Keratinocyte (primary cell): ENCODE data around the gene CPNE4. TPM values are rescaled to one million over a fixed set of nuclear protein-coding genes. Genes with fewer than 3 reads are reported as not detected.

Experiments used
- DNase-seq: peaks from one replicate; pipeline ENCODE4 v3.0.0-alpha.2; 2011; ENCODE audit warnings: low read depth, missing footprints, low spot score
- FAIRE-seq: peaks from 2 replicates; lab custom pipeline; 2011; peaks lifted over from hg19 to GRCh38; lab: Jason Lieb, UNC
- H2AFZ ChIP-seq: 2 replicates; pipeline ENCODE4 v1.6.0; 2012; ENCODE audit warnings: low read length, control low read depth, inconsistent platforms; ENCODE audit not compliant: control insufficient read depth
- H3K27ac ChIP-seq: 2 replicates; pipeline ENCODE4 v1.5.1; 2011; ENCODE audit warnings: low read length; ENCODE audit not compliant: control insufficient read depth, insufficient read depth
- H3K27me3 ChIP-seq: 3 replicates; pipeline ENCODE4 v1.6.0; 2011; ENCODE audit warnings: low read length; ENCODE audit not compliant: control insufficient read depth, insufficient read depth; ENCODE audit errors: extremely low read depth
- H3K36me3 ChIP-seq, 2 experiments: 2 replicates in 1 of 2; 3 replicates in 1 of 2; pipeline ENCODE4 v1.5.1; 2011; ENCODE audit warnings: low read length in 2 of 2, mild to moderate bottlenecking in 1 of 2; ENCODE audit not compliant: control insufficient read depth in 2 of 2, insufficient read depth in 2 of 2; ENCODE audit errors: extremely low read depth in 1 of 2
- H3K4me1 ChIP-seq: 3 replicates; pipeline ENCODE4 v1.5.1; 2011; ENCODE audit warnings: low read length; ENCODE audit not compliant: control insufficient read depth, insufficient read depth; ENCODE audit errors: extremely low read depth
- H3K4me2 ChIP-seq: 3 replicates; pipeline ENCODE4 v1.6.0; 2011; ENCODE audit warnings: low read depth, low read length; ENCODE audit not compliant: control insufficient read depth, insufficient read depth; ENCODE audit errors: extremely low read depth
- H3K4me3 ChIP-seq, 3 experiments: fragments of 200-600 bp in 1 of 3; sonication (generic) in 1 of 3; 2 replicates in 2 of 3; 3 replicates in 1 of 3; pipeline ENCODE4 v1.5.1; 2011 to 2016; ENCODE audit warnings: low read length in 3 of 3, mild to moderate bottlenecking in 3 of 3, control low read depth in 2 of 3, inconsistent platforms in 1 of 3, low read depth in 1 of 3, mixed read lengths in 1 of 3, mixed run types in 1 of 3, moderate library complexity in 1 of 3; ENCODE audit not compliant: control insufficient read depth in 2 of 3, insufficient read depth in 2 of 3; ENCODE audit errors: extremely low read depth in 1 of 3
- H3K79me2 ChIP-seq: 2 replicates; pipeline ENCODE4 v1.6.0; 2012; ENCODE audit warnings: low read length; ENCODE audit not compliant: control insufficient read depth, insufficient read depth
- H3K9ac ChIP-seq: 3 replicates; pipeline ENCODE4 v1.6.0; 2011; ENCODE audit warnings: low read length; ENCODE audit not compliant: control insufficient read depth, insufficient read depth; ENCODE audit errors: extremely low read depth
- H3K9me1 ChIP-seq: 3 replicates; pipeline ENCODE4 v1.6.0; 2011; ENCODE audit warnings: low read length; ENCODE audit not compliant: control insufficient read depth, insufficient read depth; ENCODE audit errors: extremely low read depth
- H3K9me3 ChIP-seq: 2 replicates; pipeline ENCODE4 v1.5.1; 2012; ENCODE audit warnings: low read depth, low read length; ENCODE audit not compliant: control insufficient read depth
- H4K20me1 ChIP-seq: 3 replicates; pipeline ENCODE4 v1.6.0; 2011; ENCODE audit warnings: low read length; ENCODE audit not compliant: control insufficient read depth, insufficient read depth; ENCODE audit errors: extremely low read depth
- EZH2 ChIP-seq: IDR thresholded peaks from one replicate; pipeline ENCODE4 v1.6.1; 2012; ENCODE audit warnings: inconsistent platforms, mild to moderate bottlenecking, low read length, moderate library complexity
- dilution Hi-C: fragments of 300-500 bp; cut with MboI; formaldehyde crosslinking; loops from one replicate; pipeline ENCODE4 v1.7.0; 2020; ENCODE audit warnings: low sequenced_read_pairs; ENCODE audit not compliant: extremely low pct_ligation_motif_present
- polyA plus RNA-seq, 5 experiments: library from polyadenylated mRNA; depleted of rRNA in 3 of 5; stranded (reverse) in 3 of 5; stranded (forward) in 1 of 5; unstranded in 1 of 5; fragments of >200 nt; gene quantifications; 1 replicate in 1 of 5; 2 replicates in 3 of 5; 3 replicates in 1 of 5; pipeline versions ENCODE4 v1.2.1 to v1.2.3, GENCODE V29; 2011 to 2012; ENCODE audit warnings: missing spikeins in 2 of 5, low read depth in 1 of 5, low replicate concordance in 1 of 5
- TF ChIP-seq, protein P1 (sequence below), 3 experiments: IDR thresholded peaks in 1 of 3; conservative IDR thresholded peaks in 1 of 3; optimal IDR thresholded peaks in 1 of 3; 2 replicates in 2 of 3; 3 replicates in 1 of 3; pipeline versions ENCODE3 to v1.5.1; 2011; ENCODE audit warnings: low read length in 3 of 3, mild to moderate bottlenecking in 3 of 3, moderate library complexity in 2 of 3, control low read depth in 1 of 3, inconsistent platforms in 1 of 3; ENCODE audit not compliant: insufficient read depth in 2 of 3; ENCODE audit errors: extremely low read depth in 1 of 3

CPNE4 gene
- polyA plus RNA-seq, 1 donor (not counting 4 experiments of a cell fraction or from before 2014, with no cell fraction given) = 0.08 TPM

DNA sequence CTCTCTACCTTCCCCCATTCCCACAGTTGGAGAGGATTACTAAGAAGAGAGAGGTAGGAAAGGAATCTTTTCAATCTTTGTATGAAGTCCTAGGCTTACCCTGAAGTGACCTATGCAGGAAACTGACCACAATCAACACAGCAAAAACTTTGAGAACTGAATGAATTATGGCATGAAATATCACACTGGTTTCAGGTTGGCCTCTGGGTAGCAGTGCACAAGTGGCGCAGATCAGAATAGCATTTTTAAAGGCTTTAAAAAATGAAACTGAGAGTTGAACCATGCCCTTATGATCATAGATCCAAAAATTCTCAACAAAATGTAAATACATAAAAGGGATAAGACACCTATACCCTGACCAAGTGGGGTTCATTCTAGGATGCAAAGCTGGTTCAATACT, 198.9 kb downstream of the CPNE4 start:
- no peak for DNase-seq
- dilution Hi-C loops = no loop called here

DNA sequence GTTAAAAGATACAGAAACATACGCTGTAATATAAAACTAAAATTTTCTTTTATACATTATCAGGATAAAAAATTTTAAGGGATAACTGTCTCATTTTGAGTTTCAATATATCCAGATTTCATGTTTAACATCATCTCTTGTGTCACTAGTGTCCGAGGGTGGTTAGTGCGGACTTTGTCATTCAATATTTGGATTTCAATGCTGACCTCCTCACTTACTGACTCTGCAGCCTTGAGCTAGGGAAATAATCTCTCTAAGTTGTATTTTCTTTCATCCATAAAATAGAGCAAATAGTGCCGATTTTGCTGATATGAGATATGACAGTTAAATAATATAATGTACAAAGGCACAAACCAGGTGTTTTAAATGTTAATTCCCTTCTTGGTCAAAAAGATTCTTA, 203.2 kb downstream of the CPNE4 start:
- no peak overlapping the region for H3K27ac ChIP-seq
- no peak overlapping the region for H2AFZ ChIP-seq
- no peak overlapping the region for H3K4me3 ChIP-seq
- TF ChIP-seq, protein P1, sequence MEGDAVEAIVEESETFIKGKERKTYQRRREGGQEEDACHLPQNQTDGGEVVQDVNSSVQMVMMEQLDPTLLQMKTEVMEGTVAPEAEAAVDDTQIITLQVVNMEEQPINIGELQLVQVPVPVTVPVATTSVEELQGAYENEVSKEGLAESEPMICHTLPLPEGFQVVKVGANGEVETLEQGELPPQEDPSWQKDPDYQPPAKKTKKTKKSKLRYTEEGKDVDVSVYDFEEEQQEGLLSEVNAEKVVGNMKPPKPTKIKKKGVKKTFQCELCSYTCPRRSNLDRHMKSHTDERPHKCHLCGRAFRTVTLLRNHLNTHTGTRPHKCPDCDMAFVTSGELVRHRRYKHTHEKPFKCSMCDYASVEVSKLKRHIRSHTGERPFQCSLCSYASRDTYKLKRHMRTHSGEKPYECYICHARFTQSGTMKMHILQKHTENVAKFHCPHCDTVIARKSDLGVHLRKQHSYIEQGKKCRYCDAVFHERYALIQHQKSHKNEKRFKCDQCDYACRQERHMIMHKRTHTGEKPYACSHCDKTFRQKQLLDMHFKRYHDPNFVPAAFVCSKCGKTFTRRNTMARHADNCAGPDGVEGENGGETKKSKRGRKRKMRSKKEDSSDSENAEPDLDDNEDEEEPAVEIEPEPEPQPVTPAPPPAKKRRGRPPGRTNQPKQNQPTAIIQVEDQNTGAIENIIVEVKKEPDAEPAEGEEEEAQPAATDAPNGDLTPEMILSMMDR (optimal IDR thresholded peaks at IDR 0.05 in 1 of 3, IDR thresholded peaks at IDR 0.05 in 1 of 3, conservative IDR thresholded peaks at IDR 0.05 in 1 of 3; ENCODE audit: extremely low read depth in 1 of 3, insufficient read depth in 2 of 3, low read length in 3 of 3) = no peak
- TF ChIP-seq EZH2 = no peak
- no peaks in the 10 kb centered on the region for H3K9me3 ChIP-seq
- H3K9me1 ChIP-seq = no peaks in the 10 kb centered on the region
- H4K20me1 ChIP-seq = no peaks in the 10 kb centered on the region
- no peaks in the 10 kb centered on the region for H3K27me3 ChIP-seq
- H3K79me2 ChIP-seq = no peaks in the 10 kb centered on the region
- dilution Hi-C loops = no loop called here
- no peak for DNase-seq
- no peak overlapping the region for H3K4me2 ChIP-seq
- no peaks in the 10 kb centered on the region for H3K36me3 ChIP-seq
- H3K4me1 ChIP-seq = no peaks in the 10 kb centered on the region
- FAIRE-seq = no peak
- no peak overlapping the region for H3K9ac ChIP-seq

More for the DNA sequence above, 198.9 kb downstream of the CPNE4 start:
- no peaks in the 10 kb centered on the region for H3K4me1 ChIP-seq
- H3K4me2 ChIP-seq = no peak overlapping the region
- H3K9me1 ChIP-seq = no peaks in the 10 kb centered on the region
- no peak overlapping the region for H3K4me3 ChIP-seq
- no peak for FAIRE-seq
- TF ChIP-seq, protein P1 (optimal IDR thresholded peaks at IDR 0.05 in 1 of 3, IDR thresholded peaks at IDR 0.05 in 1 of 3, conservative IDR thresholded peaks at IDR 0.05 in 1 of 3; ENCODE audit: extremely low read depth in 1 of 3, insufficient read depth in 2 of 3, low read length in 3 of 3) = no peak
- no peak for TF ChIP-seq EZH2
- H3K27ac ChIP-seq = no peak overlapping the region
- no peaks in the 10 kb centered on the region for H4K20me1 ChIP-seq
- H2AFZ ChIP-seq = no peak overlapping the region
- no peaks in the 10 kb centered on the region for H3K79me2 ChIP-seq
- no peaks in the 10 kb centered on the region for H3K9me3 ChIP-seq
- H3K27me3 ChIP-seq = no peaks in the 10 kb centered on the region
- no peaks in the 10 kb centered on the region for H3K36me3 ChIP-seq
- no peak overlapping the region for H3K9ac ChIP-seq
